Testis (tissue), 3 donors: ENCODE results near the gene CNKSR3. TPM values are rescaled to one million over a fixed set of nuclear protein-coding genes. Genes with fewer than 3 reads are reported as not detected.

Source experiments
- DNase-seq: peaks from one replicate; pipeline ENCODE4 v3.0.0-alpha.2; 2019
- H3K27ac ChIP-seq, 2 donors: fragments of 200-600 bp; sonication (generic); one replicate each; pipeline ENCODE4 v1.5.1; 2019
- H3K27me3 ChIP-seq: fragments of 200-600 bp; sonication (generic); one replicate; pipeline ENCODE4 v1.5.1; 2019
- H3K36me3 ChIP-seq: fragments of 200-600 bp; sonication (generic); one replicate; pipeline ENCODE4 v1.5.1; 2017; ENCODE audit warnings: low read depth; ENCODE audit errors: missing control alignments
- H3K4me1 ChIP-seq: fragments of 200-600 bp; sonication (generic); one replicate; pipeline ENCODE4 v1.5.1; 2019
- H3K4me3 ChIP-seq, 2 donors: fragments of 200-600 bp; sonication (generic); one replicate each; pipeline ENCODE4 v1.5.1; 2017 to 2019
- H3K9me3 ChIP-seq: fragments of 200-600 bp; sonication (generic); one replicate; pipeline ENCODE4 v1.5.1; 2017
- CTCF ChIP-seq, 3 experiments: fragments of 450-650 bp in 2 of 3; fragments of 200-600 bp in 1 of 3; sonication (generic) in 1 of 3; IDR thresholded peaks; one replicate each; pipeline ENCODE4 v1.5.1; 2016 to 2019; ENCODE audit warnings: antibody characterized with exemption in 3 of 3, mild to moderate bottlenecking in 2 of 3, moderate library complexity in 1 of 3
- POLR2A ChIP-seq: fragments of 450-650 bp; IDR thresholded peaks from one replicate; pipeline ENCODE4 v1.6.1; 2017; ENCODE audit warnings: antibody characterized with exemption, mild to moderate bottlenecking, moderate library complexity
- WGBS, 2 donors: methylation state at CpG; one replicate each; pipeline ENCODE4 v1.1.5; 2018; 5-methylcytosine and 5-hydroxymethylcytosine counted together
- intact Hi-C: fragments of 100-400 bp; cut with DNase I; formaldehyde crosslinking; loops from one replicate; pipeline ENCODE4 v1.15.1; 2023; ENCODE audit warnings: low total_unique reads
- polyA plus RNA-seq: library from polyadenylated mRNA; stranded (reverse); fragments of 350-450 nt; fragmentation: Illumina TruSeq; extraction: RNeasy Lipid Tissue Mini Kit (QIAGEN cat#74804); gene quantifications from one replicate; pipeline ENCODE4 v1.2.3, GENCODE V29; 2014; ENCODE audit warnings: low read depth, low replicate concordance; ENCODE audit not compliant: insufficient read depth
- total RNA-seq, 2 donors: library from RNA; depleted of rRNA; stranded (reverse); fragments of >200 nt; gene quantifications; one replicate each; pipeline ENCODE4 v1.2.3, GENCODE V29; 2016

The CNKSR3 gene
- total and polyA plus RNA-seq, 3 donors from 2014 or later, result 26.0 to 28.7 (median 26.0) TPM

- DNase-seq, result no peak
- Histone ChIP-seq H3K9me3 (no peaks in the 10 kb centered on the region), H3K27me3 (no peaks in the 10 kb centered on the region), H3K27ac (peak overlapping the region in 1 of 2 donors; percentile 34), H3K4me3 (no peak overlapping the region), H3K4me1 (peaks cover 16% of the 10 kb centered on the region), H3K36me3 (no peaks in the 10 kb centered on the region)
- WGBS, 2 donors, result 52 to 70% methylated on average over 3 of the region's 3 CpGs
- intact Hi-C loops, result no loop called here
- TF ChIP-seq CTCF (IDR thresholded peaks at IDR 0.05), result no peak
- TF ChIP-seq POLR2A, result no peak
Observed at GRCh38 chr6:154514481-154514880, 4.0 kb upstream of the CNKSR3 start.

- H3K36me3 ChIP-seq, result no peaks in the 10 kb centered on the region
- 55 to 66% methylated on average over 5 of the region's 5 CpGs for WGBS, 2 donors
- peak overlapping the region in 1 of 2 donors; percentile 95 for H3K27ac ChIP-seq
- intact Hi-C loops, result no loop called here
- H3K9me3 ChIP-seq, result no peaks in the 10 kb centered on the region
- TF ChIP-seq POLR2A, result no peak
- TF ChIP-seq CTCF (IDR thresholded peaks at IDR 0.05), result no peak
- DNase-seq, result no peak
- H3K27me3 ChIP-seq, result no peaks in the 10 kb centered on the region
- H3K4me1 ChIP-seq, result peaks cover 16% of the 10 kb centered on the region
- H3K4me3 ChIP-seq, result no peak overlapping the region
Observed at GRCh38 chr6:154513601-154514320, 3.3 kb upstream of the CNKSR3 start.

- no peak for DNase-seq
- TF ChIP-seq CTCF (IDR thresholded peaks at IDR 0.05) (no peak), POLR2A (no peak)
- Histone ChIP-seq H3K4me3 (no peak overlapping the region), H3K4me1 (peaks cover 23% of the 10 kb centered on the region), H3K9me3 (no peaks in the 10 kb centered on the region), H3K36me3 (no peaks in the 10 kb centered on the region), H3K27ac (peak overlapping the region; percentile 88 to 95), H3K27me3 (no peaks in the 10 kb centered on the region)
- intact Hi-C loops, result no loop called here
- WGBS, 2 donors, result 64 to 70% methylated on average over 1 of the region's 1 CpG
Observed at GRCh38 chr6:154512201-154512600, 1.7 kb upstream of the CNKSR3 start.

GRCh38 chr6:154511791-154512190 lies 1.3 kb upstream of the CNKSR3 start:
- TF ChIP-seq CTCF (IDR thresholded peaks at IDR 0.05), result no peak
- DNase-seq, result no peak
- Histone ChIP-seq H3K9me3 (no peaks in the 10 kb centered on the region), H3K4me3 (no peak overlapping the region), H3K27ac (peak overlapping the region; percentile 88 to 95), H3K27me3 (no peaks in the 10 kb centered on the region), H3K4me1 (peaks cover 23% of the 10 kb centered on the region), H3K36me3 (no peaks in the 10 kb centered on the region)
- 17 to 36% methylated on average over 5 to 7 of the region's 7 CpGs for WGBS, 2 donors
- intact Hi-C loops, result no loop called here
